Smooth muscle cell (in vitro differentiated cells): ENCODE measurements around the gene IPO4. TPM values are rescaled to one million over a fixed set of nuclear protein-coding genes. Genes with fewer than 3 reads are reported as not detected.

ENCODE experiments used
- DNase-seq: peaks from one replicate; lab custom pipeline; 2025; ENCODE audit not compliant: unreplicated experiment; lab: John Stamatoyannopoulos, UW
- H2AFZ ChIP-seq: fragments of 200-600 bp; sonication (generic); 2 replicates; pipeline ENCODE4 v1.6.0; 2016; ENCODE audit warnings: antibody characterized with exemption, low read depth, mild to moderate bottlenecking
- H3F3A ChIP-seq: fragments of 200-600 bp; sonication (generic); 2 replicates; pipeline ENCODE4 v1.6.0; 2017; ENCODE audit warnings: antibody characterized with exemption, low read depth
- H3K27ac ChIP-seq: fragments of 200-600 bp; sonication (generic); 2 replicates; pipeline ENCODE4 v1.5.1; 2016; ENCODE audit warnings: low read depth, mild to moderate bottlenecking
- H3K27me3 ChIP-seq: fragments of 200-600 bp; sonication (generic); 2 replicates; pipeline ENCODE4 v1.6.1; 2016; ENCODE audit warnings: low read depth, mild to moderate bottlenecking
- H3K36me3 ChIP-seq: fragments of 200-600 bp; sonication (generic); 2 replicates; pipeline ENCODE4 v1.5.1; 2016; ENCODE audit warnings: low read depth
- H3K4me1 ChIP-seq: fragments of 200-600 bp; sonication (generic); 2 replicates; pipeline ENCODE4 v1.5.1; 2016; ENCODE audit warnings: low read depth
- H3K4me2 ChIP-seq: fragments of 200-600 bp; sonication (generic); 2 replicates; pipeline ENCODE4 v1.6.0; 2016; ENCODE audit warnings: mild to moderate bottlenecking
- H3K4me3 ChIP-seq: fragments of 200-600 bp; sonication (generic); 2 replicates; pipeline ENCODE4 v1.5.1; 2016; ENCODE audit warnings: mild to moderate bottlenecking
- H3K79me2 ChIP-seq: fragments of 200-600 bp; sonication (generic); 2 replicates; pipeline ENCODE4 v1.6.0; 2016; ENCODE audit warnings: low read depth, mild to moderate bottlenecking
- H3K9ac ChIP-seq: fragments of 200-600 bp; sonication (generic); 2 replicates; pipeline ENCODE4 v1.6.0; 2016; ENCODE audit warnings: low read depth
- H3K9me3 ChIP-seq: fragments of 200-600 bp; sonication (generic); replicated peaks from 2 replicates; pipeline ENCODE4 v1.5.1; 2016; ENCODE audit warnings: low read depth
- H4K20me1 ChIP-seq: fragments of 200-600 bp; sonication (generic); 2 replicates; pipeline ENCODE4 v1.6.0; 2016; ENCODE audit warnings: low read depth
- WGBS: methylation state at CpG from one replicate; pipeline ENCODE4 v1.1.7; 2016; ENCODE audit warnings: low lambda C conversion rate; 5-methylcytosine and 5-hydroxymethylcytosine counted together
- polyA plus RNA-seq: library from polyadenylated mRNA; unstranded; fragments of >200 nt; fragmentation: Nextera tagmentation; extraction: Ambion mirVana; gene quantifications from 2 replicates; pipeline ENCODE4 v1.2.1, GENCODE V29; 2016
- total RNA-seq: library from RNA; depleted of rRNA; stranded (reverse); fragments of >200 nt; gene quantifications from 2 replicates; pipeline ENCODE4 v1.2.3, GENCODE V29; 2014
- TF ChIP-seq, protein P1 (sequence below): fragments of 200-600 bp; sonication (generic); IDR thresholded peaks from 2 replicates; pipeline ENCODE4 v1.5.1; 2017; ENCODE audit warnings: borderline replicate concordance, mild to moderate bottlenecking, antibody characterized with exemption; ENCODE audit not compliant: insufficient read depth, poor library complexity, severe bottlenecking

Gene IPO4
- total and polyA plus RNA-seq, 2 experiments from 2014 or later, result 14.7 to 20.5 TPM

DNA sequence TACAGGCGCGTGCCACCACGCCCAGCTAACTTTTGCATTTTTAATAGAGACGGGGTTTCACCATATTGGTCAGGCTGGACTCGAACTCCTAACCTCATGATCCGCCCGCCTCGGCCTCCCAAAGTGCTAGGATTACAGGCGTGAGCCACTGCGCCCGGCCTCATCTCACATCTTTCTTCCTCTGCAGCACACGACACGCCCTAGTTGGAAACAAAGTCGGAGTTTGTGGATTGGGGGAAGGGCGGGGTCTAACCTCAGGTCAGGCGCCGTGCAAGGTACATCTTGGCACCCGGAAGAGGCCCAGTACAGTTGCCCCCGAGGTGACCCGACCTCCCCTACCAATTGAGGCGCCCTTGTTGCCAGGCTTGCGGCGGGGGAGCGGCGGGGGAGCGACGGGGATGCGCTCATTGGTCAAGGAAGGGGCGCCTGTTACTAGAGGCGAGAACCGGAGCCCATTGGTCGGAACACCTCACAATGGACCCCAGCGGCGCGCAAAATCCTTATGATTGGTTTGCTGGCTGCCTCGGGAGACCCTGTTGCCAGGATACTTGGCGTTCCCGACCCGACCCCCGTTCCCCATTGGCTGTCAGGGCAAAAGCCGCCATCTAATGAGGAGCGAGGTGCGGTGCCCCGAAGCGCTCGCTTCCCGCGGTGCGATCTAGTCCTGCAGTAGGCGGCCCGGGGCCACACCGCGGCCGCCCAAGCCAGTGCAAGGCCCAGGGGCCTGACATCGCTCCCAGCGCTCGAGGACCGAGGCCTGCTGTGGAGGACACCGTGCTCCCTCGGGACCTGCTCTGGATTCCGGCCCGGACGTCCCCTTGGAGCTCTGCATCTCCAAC is 17.0 kb downstream of the IPO4 start, which contains the start of gene REC8:
TSS of gene REC8 (plus strand) at position 659 of the 839 bp plus-strand sequence. CDS start 473 bp downstream, outside the sequence.
- no peak within 1 kb of the TSS for H3K27ac ChIP-seq
- no peak within 1 kb of the TSS for H3K9ac ChIP-seq
- peak within 1 kb of the TSS; percentile 42 for H3K4me3 ChIP-seq
- TF ChIP-seq, protein P1, sequence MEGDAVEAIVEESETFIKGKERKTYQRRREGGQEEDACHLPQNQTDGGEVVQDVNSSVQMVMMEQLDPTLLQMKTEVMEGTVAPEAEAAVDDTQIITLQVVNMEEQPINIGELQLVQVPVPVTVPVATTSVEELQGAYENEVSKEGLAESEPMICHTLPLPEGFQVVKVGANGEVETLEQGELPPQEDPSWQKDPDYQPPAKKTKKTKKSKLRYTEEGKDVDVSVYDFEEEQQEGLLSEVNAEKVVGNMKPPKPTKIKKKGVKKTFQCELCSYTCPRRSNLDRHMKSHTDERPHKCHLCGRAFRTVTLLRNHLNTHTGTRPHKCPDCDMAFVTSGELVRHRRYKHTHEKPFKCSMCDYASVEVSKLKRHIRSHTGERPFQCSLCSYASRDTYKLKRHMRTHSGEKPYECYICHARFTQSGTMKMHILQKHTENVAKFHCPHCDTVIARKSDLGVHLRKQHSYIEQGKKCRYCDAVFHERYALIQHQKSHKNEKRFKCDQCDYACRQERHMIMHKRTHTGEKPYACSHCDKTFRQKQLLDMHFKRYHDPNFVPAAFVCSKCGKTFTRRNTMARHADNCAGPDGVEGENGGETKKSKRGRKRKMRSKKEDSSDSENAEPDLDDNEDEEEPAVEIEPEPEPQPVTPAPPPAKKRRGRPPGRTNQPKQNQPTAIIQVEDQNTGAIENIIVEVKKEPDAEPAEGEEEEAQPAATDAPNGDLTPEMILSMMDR, result no peak
- H3K79me2 ChIP-seq, result no peaks in the 10 kb centered on the region
- H3K36me3 ChIP-seq, result no peaks in the 10 kb centered on the region
- 12% methylated on average over 61 of the region's 63 CpGs for WGBS
- peak within 1 kb of the TSS; percentile 86 for H3K4me2 ChIP-seq
- peak; percentile 31 for DNase-seq
- no peaks in the 10 kb centered on the region for H3F3A ChIP-seq
- H3K27me3 ChIP-seq, result no peaks in the 10 kb centered on the region
- H3K9me3 ChIP-seq, result no peaks in the 10 kb centered on the region
- H2AFZ ChIP-seq, result no peak within 1 kb of the TSS
- peaks cover 10% of the 10 kb centered on the region for H3K4me1 ChIP-seq
- H4K20me1 ChIP-seq, result no peaks in the 10 kb centered on the region

DNA sequence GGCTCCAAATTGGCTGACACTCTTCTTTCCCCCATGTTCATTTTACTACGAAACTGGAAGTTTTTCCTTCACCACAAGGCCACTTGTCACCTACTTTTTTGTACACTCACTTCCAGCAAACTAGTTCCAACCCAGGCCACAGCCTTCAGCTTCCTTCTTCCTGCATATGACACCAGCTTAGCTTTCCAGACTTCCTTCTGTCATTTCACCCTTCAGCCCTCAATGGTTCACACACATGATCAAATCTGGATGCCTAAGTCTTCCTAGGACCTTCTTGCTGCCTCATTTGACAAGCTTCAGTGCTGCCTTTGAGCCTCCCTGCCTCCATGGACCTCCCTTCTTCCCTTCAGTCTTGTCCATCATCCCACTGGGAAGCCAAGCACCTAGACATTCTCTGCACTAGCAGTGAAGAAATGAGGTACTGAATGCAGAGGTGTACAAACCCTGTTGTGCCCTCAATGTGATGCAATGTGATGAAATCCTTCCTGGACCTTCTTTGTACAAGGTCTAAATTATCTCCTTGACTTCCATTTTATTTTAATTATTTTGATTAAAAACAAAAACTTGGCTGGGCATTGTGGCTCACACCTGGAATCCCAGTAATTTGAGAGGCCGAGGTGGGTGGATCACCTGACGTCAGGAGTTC is 21.0 kb downstream of the IPO4 start:
- Histone ChIP-seq H3K4me2 (no peak overlapping the region), H3F3A (no peaks in the 10 kb centered on the region), H3K4me1 (peaks cover 9% of the 10 kb centered on the region), H3K9ac (no peak overlapping the region), H3K79me2 (no peaks in the 10 kb centered on the region), H3K36me3 (no peaks in the 10 kb centered on the region), H3K4me3 (no peak overlapping the region), H2AFZ (no peak overlapping the region), H3K27ac (no peak overlapping the region), H3K27me3 (no peaks in the 10 kb centered on the region), H4K20me1 (no peaks in the 10 kb centered on the region), H3K9me3 (no peaks in the 10 kb centered on the region)
- WGBS, result 100% methylated on average over 3 of the region's 3 CpGs
- no peak for DNase-seq
- TF ChIP-seq, protein P1, result no peak

- WGBS, result over 99% methylated on average over 5 of the region's 5 CpGs
- Histone ChIP-seq H3K9me3 (no peaks in the 10 kb centered on the region), H2AFZ (no peak overlapping the region), H3K27ac (no peak overlapping the region), H3K79me2 (peaks cover 14% of the 10 kb centered on the region), H3K9ac (no peak overlapping the region), H3K27me3 (no peaks in the 10 kb centered on the region), H3K4me3 (no peak overlapping the region), H3K4me2 (no peak overlapping the region), H3F3A (peaks cover under 1% of the 10 kb centered on the region), H3K36me3 (no peaks in the 10 kb centered on the region), H4K20me1 (no peaks in the 10 kb centered on the region), H3K4me1 (peaks cover 7% of the 10 kb centered on the region)
- TF ChIP-seq, protein P1, result no peak
- DNase-seq, result no peak
Observed at GRCh38 chr14:24165785-24166184, 22.8 kb downstream of the IPO4 start.
